ENCODE data around the gene CNNM2.
"Not testable (repeated sequence)": the region's sequence is repeated elsewhere in the genome, so short reads cannot be mapped to it uniquely, and the experiment has no call there.

CNNM2 gene

GRCh38 chr10:103042129-103042528 lies 124.0 kb downstream of the CNNM2 start:
- no peak for DNase-seq

GRCh38 chr10:103042908-103043307 lies 124.8 kb downstream of the CNNM2 start:
- DNase-seq, result no peak

- no peak for DNase-seq
Observed at GRCh38 chr10:103044942-103045489, 126.9 kb downstream of the CNNM2 start.

- no peak for DNase-seq
Observed at GRCh38 chr10:103045961-103046360, 127.9 kb downstream of the CNNM2 start.

GRCh38 chr10:103047381-103047780 lies 129.3 kb downstream of the CNNM2 start:
- DNase-seq, result no peak

- no peak for DNase-seq
Observed at GRCh38 chr10:103049237-103049636, 131.1 kb downstream of the CNNM2 start.

- no peak for DNase-seq
Observed at GRCh38 chr10:103053659-103054581, 135.8 kb downstream of the CNNM2 start.

GRCh38 chr10:103054621-103055020 lies 136.5 kb downstream of the CNNM2 start:
- no peak for DNase-seq

- DNase-seq, result no peak
Observed at GRCh38 chr10:103055105-103055504, 137.0 kb downstream of the CNNM2 start.

- no peak for DNase-seq
Observed at GRCh38 chr10:103058034-103058433, 139.9 kb downstream of the CNNM2 start.

GRCh38 chr10:103060575-103060974 lies 142.5 kb downstream of the CNNM2 start:
- no peak for DNase-seq

- DNase-seq, result no peak
Observed at GRCh38 chr10:103062854-103063590, 144.9 kb downstream of the CNNM2 start.

- DNase-seq, result no peak
Observed at GRCh38 chr10:103064956-103065355, 146.9 kb downstream of the CNNM2 start.

GRCh38 chr10:103066141-103067098 lies 148.3 kb downstream of the CNNM2 start:
- no peak for DNase-seq

- DNase-seq, result not testable (repeated sequence)
Observed at GRCh38 chr10:103067099-103067477, 149.0 kb downstream of the CNNM2 start.

- no peak for DNase-seq
Observed at GRCh38 chr10:103067484-103067883, 149.4 kb downstream of the CNNM2 start.

- DNase-seq, result no peak
Observed at GRCh38 chr10:103067956-103068355, 149.9 kb downstream of the CNNM2 start.

- DNase-seq, result peak; percentile 34
Observed at GRCh38 chr10:103069453-103070331, 151.6 kb downstream of the CNNM2 start.

- no peak for DNase-seq
Observed at GRCh38 chr10:103072276-103072675, 154.2 kb downstream of the CNNM2 start.

- no peak for DNase-seq
Observed at GRCh38 chr10:103072891-103073290, 154.8 kb downstream of the CNNM2 start.

- no peak for DNase-seq
Observed at GRCh38 chr10:103077020-103077419, 158.9 kb downstream of the CNNM2 start.
